Measurements from ENCODE around the gene UNC119. TPM values are rescaled to one million over a fixed set of nuclear protein-coding genes. Genes with fewer than 3 reads are reported as not detected.

The UNC119 gene
- total and polyA plus RNA-seq, 2 experiments from 2014 or later = 39.0 to 78.4 TPM

GRCh38 chr17:28513476-28513875, 38.9 kb downstream of the UNC119 start:
- Histone ChIP-seq H3F3A (replicated peaks; ENCODE audit: low read depth) (no peaks in the 10 kb centered on the region), H3K9me2 (ENCODE audit: insufficient read depth) (no peaks in the 10 kb centered on the region), H3K79me2 (replicated peaks; ENCODE audit: insufficient read depth) (no peaks in the 10 kb centered on the region), H3K27ac (ENCODE audit: low read depth) (no peak overlapping the region), H3K4me2 (no peak overlapping the region), H3K4me1 (ENCODE audit: insufficient read depth) (0 out of 2 replicates have a peak, but pooled peaks cover 1% of the 10 kb centered on the region), H3K36me3 (ENCODE audit: insufficient read depth) (no peaks in the 10 kb centered on the region), H3K27me3 (ENCODE audit: insufficient read depth) (0 out of 2 replicates have a peak, but pooled peaks cover under 1% of the 10 kb centered on the region), H4K20me1 (replicated peaks; ENCODE audit: insufficient read depth) (no peaks in the 10 kb centered on the region), H3K4me3 (no peak overlapping the region), H2AFZ (no peak overlapping the region)
- DNase-seq (ENCODE audit: low spot score) (no peak), ATAC-seq (no peak)
- peaks cover 10% of the 10 kb centered on the region for H3K27me3 Mint-ChIP-seq (ENCODE audit: insufficient read depth, low read depth, poor library complexity)
- H3K4me1 Mint-ChIP-seq = peaks cover 6% of the 10 kb centered on the region
- no peaks in the 10 kb centered on the region for H3K36me3 Mint-ChIP-seq (ENCODE audit: low read depth)
- peaks cover 9% of the 10 kb centered on the region for H3K9me3 Mint-ChIP-seq
- TF ChIP-seq EZH2phosphoT487 (IDR thresholded peaks at IDR 0.05; ENCODE audit: unreplicated experiment) = no peak
- no peak for TF ChIP-seq ZNF114 (CRISPR knock-in tag; IDR thresholded peaks at IDR 0.05)
- TF ChIP-seq, protein P1, sequence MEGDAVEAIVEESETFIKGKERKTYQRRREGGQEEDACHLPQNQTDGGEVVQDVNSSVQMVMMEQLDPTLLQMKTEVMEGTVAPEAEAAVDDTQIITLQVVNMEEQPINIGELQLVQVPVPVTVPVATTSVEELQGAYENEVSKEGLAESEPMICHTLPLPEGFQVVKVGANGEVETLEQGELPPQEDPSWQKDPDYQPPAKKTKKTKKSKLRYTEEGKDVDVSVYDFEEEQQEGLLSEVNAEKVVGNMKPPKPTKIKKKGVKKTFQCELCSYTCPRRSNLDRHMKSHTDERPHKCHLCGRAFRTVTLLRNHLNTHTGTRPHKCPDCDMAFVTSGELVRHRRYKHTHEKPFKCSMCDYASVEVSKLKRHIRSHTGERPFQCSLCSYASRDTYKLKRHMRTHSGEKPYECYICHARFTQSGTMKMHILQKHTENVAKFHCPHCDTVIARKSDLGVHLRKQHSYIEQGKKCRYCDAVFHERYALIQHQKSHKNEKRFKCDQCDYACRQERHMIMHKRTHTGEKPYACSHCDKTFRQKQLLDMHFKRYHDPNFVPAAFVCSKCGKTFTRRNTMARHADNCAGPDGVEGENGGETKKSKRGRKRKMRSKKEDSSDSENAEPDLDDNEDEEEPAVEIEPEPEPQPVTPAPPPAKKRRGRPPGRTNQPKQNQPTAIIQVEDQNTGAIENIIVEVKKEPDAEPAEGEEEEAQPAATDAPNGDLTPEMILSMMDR (conservative IDR thresholded peaks at IDR 0.05; ENCODE audit: low read depth in 2 of 2) = no peak
- TF ChIP-seq, protein P2, sequence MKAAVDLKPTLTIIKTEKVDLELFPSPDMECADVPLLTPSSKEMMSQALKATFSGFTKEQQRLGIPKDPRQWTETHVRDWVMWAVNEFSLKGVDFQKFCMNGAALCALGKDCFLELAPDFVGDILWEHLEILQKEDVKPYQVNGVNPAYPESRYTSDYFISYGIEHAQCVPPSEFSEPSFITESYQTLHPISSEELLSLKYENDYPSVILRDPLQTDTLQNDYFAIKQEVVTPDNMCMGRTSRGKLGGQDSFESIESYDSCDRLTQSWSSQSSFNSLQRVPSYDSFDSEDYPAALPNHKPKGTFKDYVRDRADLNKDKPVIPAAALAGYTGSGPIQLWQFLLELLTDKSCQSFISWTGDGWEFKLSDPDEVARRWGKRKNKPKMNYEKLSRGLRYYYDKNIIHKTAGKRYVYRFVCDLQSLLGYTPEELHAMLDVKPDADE (IDR thresholded peaks at IDR 0.05) = no peak
- TF ChIP-seq STAT1 (IDR thresholded peaks at IDR 0.05; ENCODE audit: unreplicated experiment) = no peak
- TF ChIP-seq, protein P3, sequence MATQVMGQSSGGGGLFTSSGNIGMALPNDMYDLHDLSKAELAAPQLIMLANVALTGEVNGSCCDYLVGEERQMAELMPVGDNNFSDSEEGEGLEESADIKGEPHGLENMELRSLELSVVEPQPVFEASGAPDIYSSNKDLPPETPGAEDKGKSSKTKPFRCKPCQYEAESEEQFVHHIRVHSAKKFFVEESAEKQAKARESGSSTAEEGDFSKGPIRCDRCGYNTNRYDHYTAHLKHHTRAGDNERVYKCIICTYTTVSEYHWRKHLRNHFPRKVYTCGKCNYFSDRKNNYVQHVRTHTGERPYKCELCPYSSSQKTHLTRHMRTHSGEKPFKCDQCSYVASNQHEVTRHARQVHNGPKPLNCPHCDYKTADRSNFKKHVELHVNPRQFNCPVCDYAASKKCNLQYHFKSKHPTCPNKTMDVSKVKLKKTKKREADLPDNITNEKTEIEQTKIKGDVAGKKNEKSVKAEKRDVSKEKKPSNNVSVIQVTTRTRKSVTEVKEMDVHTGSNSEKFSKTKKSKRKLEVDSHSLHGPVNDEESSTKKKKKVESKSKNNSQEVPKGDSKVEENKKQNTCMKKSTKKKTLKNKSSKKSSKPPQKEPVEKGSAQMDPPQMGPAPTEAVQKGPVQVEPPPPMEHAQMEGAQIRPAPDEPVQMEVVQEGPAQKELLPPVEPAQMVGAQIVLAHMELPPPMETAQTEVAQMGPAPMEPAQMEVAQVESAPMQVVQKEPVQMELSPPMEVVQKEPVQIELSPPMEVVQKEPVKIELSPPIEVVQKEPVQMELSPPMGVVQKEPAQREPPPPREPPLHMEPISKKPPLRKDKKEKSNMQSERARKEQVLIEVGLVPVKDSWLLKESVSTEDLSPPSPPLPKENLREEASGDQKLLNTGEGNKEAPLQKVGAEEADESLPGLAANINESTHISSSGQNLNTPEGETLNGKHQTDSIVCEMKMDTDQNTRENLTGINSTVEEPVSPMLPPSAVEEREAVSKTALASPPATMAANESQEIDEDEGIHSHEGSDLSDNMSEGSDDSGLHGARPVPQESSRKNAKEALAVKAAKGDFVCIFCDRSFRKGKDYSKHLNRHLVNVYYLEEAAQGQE (IDR thresholded peaks at IDR 0.05; ENCODE audit: unreplicated experiment) = no peak
- TF ChIP-seq, protein P4, sequence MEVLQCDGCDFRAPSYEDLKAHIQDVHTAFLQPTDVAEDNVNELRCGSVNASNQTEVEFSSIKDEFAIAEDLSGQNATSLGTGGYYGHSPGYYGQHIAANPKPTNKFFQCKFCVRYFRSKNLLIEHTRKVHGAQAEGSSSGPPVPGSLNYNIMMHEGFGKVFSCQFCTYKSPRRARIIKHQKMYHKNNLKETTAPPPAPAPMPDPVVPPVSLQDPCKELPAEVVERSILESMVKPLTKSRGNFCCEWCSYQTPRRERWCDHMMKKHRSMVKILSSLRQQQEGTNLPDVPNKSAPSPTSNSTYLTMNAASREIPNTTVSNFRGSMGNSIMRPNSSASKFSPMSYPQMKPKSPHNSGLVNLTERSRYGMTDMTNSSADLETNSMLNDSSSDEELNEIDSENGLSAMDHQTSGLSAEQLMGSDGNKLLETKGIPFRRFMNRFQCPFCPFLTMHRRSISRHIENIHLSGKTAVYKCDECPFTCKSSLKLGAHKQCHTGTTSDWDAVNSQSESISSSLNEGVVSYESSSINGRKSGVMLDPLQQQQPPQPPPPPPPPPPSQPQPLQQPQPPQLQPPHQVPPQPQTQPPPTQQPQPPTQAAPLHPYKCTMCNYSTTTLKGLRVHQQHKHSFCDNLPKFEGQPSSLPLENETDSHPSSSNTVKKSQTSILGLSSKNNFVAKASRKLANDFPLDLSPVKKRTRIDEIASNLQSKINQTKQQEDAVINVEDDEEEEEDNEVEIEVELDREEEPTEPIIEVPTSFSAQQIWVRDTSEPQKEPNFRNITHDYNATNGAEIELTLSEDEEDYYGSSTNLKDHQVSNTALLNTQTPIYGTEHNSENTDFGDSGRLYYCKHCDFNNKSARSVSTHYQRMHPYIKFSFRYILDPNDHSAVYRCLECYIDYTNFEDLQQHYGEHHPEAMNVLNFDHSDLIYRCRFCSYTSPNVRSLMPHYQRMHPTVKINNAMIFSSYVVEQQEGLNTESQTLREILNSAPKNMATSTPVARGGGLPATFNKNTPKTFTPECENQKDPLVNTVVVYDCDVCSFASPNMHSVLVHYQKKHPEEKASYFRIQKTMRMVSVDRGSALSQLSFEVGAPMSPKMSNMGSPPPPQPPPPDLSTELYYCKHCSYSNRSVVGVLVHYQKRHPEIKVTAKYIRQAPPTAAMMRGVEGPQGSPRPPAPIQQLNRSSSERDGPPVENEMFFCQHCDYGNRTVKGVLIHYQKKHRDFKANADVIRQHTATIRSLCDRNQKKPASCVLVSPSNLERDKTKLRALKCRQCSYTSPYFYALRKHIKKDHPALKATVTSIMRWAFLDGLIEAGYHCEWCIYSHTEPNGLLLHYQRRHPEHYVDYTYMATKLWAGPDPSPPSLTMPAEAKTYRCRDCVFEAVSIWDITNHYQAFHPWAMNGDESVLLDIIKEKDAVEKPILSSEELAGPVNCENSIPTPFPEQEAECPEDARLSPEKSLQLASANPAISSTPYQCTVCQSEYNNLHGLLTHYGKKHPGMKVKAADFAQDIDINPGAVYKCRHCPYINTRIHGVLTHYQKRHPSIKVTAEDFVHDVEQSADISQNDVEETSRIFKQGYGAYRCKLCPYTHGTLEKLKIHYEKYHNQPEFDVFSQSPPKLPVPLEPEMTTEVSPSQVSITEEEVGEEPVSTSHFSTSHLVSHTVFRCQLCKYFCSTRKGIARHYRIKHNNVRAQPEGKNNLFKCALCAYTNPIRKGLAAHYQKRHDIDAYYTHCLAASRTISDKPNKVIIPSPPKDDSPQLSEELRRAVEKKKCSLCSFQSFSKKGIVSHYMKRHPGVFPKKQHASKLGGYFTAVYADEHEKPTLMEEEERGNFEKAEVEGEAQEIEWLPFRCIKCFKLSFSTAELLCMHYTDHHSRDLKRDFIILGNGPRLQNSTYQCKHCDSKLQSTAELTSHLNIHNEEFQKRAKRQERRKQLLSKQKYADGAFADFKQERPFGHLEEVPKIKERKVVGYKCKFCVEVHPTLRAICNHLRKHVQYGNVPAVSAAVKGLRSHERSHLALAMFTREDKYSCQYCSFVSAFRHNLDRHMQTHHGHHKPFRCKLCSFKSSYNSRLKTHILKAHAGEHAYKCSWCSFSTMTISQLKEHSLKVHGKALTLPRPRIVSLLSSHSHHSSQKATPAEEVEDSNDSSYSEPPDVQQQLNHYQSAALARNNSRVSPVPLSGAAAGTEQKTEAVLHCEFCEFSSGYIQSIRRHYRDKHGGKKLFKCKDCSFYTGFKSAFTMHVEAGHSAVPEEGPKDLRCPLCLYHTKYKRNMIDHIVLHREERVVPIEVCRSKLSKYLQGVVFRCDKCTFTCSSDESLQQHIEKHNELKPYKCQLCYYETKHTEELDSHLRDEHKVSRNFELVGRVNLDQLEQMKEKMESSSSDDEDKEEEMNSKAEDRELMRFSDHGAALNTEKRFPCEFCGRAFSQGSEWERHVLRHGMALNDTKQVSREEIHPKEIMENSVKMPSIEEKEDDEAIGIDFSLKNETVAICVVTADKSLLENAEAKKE (CRISPR knock-in tag; IDR thresholded peaks at IDR 0.05) = no peak
- TF ChIP-seq CREB1 (CRISPR knock-in tag; IDR thresholded peaks at IDR 0.05; ENCODE audit: low read depth) = no peak
- TF ChIP-seq NANOG (IDR thresholded peaks at IDR 0.05; ENCODE audit: borderline replicate concordance) = no peak
- TF ChIP-seq POLR2AphosphoS5 (IDR thresholded peaks at IDR 0.05; ENCODE audit: low read depth) = no peak
- no peak for TF ChIP-seq ZNF331 (CRISPR knock-in tag; IDR thresholded peaks at IDR 0.05; ENCODE audit: low read depth)
- no peak for TF ChIP-seq EZH2 (IDR thresholded peaks at IDR 0.05; ENCODE audit: low read depth, unreplicated experiment)
- TF ChIP-seq JUNB (IDR thresholded peaks at IDR 0.05; ENCODE audit: unreplicated experiment) = no peak
- H3K4me3 Mint-ChIP-seq = no peak overlapping the region
- H3K27ac Mint-ChIP-seq = no peak overlapping the region

All from GM23338 (cell line).